ENCODE measurements around the gene GUCY1B1. TPM values are rescaled to one million over a fixed set of nuclear protein-coding genes. Genes with fewer than 3 reads are reported as not detected.

Gene GUCY1B1
- total and polyA plus RNA-seq, 9 of the 15 experiments (the other 6 are each of a cell fraction or from before 2014, with no cell fraction given): not detected

GRCh38 chr4:155800685-155801343 is 42.0 kb downstream of the GUCY1B1 start:
- WGBS (ENCODE audit: insufficient coverage, low coverage, missing lambda C conversion rate): 0% methylated on average over 7 of the region's 7 CpGs
- Histone ChIP-seq H2AFZ (ENCODE audit: low read depth, low read length) (no peak overlapping the region), H3K9ac (ENCODE audit: insufficient read depth in 1 of 2, low read depth in 2 of 2, low read length in 2 of 2) (no peak overlapping the region), H3K9me1 (ENCODE audit: control insufficient read depth, insufficient read depth, low read length) (no peaks in the 10 kb centered on the region), H3K9me3 (replicated peaks; ENCODE audit: control insufficient read depth, insufficient read depth, low read depth, low read length) (no peaks in the 10 kb centered on the region), H3K36me3 (ENCODE audit: control insufficient read depth, insufficient read depth, low read length) (no peaks in the 10 kb centered on the region), H3K79me2 (ENCODE audit: control insufficient read depth, insufficient read depth, low read length) (no peaks in the 10 kb centered on the region), H3K4me3 (no peak overlapping the region), H3K4me2 (ENCODE audit: insufficient read depth, low read length) (no peak overlapping the region), H3K27me3 (ENCODE audit: control insufficient read depth in 2 of 2, insufficient read depth in 2 of 2, low read length in 2 of 2) (no peaks in the 10 kb centered on the region), H3K27ac (ENCODE audit: extremely low read depth, low read depth, low read length) (no peak overlapping the region), H4K20me1 (replicated peaks; ENCODE audit: control insufficient read depth, insufficient read depth, low read length) (no peaks in the 10 kb centered on the region), H3K4me1 (replicated peaks in 1 of 2; ENCODE audit: control insufficient read depth in 2 of 2, insufficient read depth in 2 of 2, low read length in 2 of 2) (no peaks in the 10 kb centered on the region)
- in situ Hi-C loops (cut with MboI) (no loop called here), intact Hi-C loops (cut with micrococcal nuclease) (no loop called here)
- CTCF ChIA-PET (ENCODE audit: low intra/inter-chr PET ratio): no interaction called here
- FAIRE-seq: no peak
- BruUV-seq (replicated peaks): no TSS peak
- DNase-seq (ENCODE audit: extremely low read depth in 1 of 4, low spot score in 3 of 4): no peak
- POLR2A ChIA-PET: no interaction called here
- no peak for ATAC-seq
- TF ChIP-seq PTRF (tag; IDR thresholded peaks at IDR 0.05) (no peak), ZNF253 (CRISPR knock-in tag; conservative IDR thresholded peaks at IDR 0.05) (no peak), ZBTB33 (CRISPR knock-in tag; IDR thresholded peaks at IDR 0.05) (no peak), HIVEP1 (CRISPR knock-in tag; IDR thresholded peaks at IDR 0.05) (no peak), MYNN (IDR thresholded peaks at IDR 0.05) (no peak), MYNN (CRISPR knock-in tag; IDR thresholded peaks at IDR 0.05) (no peak), ZNF224 (CRISPR knock-in tag; IDR thresholded peaks at IDR 0.05) (no peak), SREBF2 (CRISPR knock-in tag; IDR thresholded peaks at IDR 0.05) (no peak), CHD7 (IDR thresholded peaks at IDR 0.05; ENCODE audit: low read depth, low read length) (no peak)
